HEK293T (cell line): ENCODE data around the gene ZFP62.

Experiments used
- CTCF ChIA-PET: fragments of 350-600 bp; formaldehyde crosslinking; extraction: SDS; loops from one replicate; lab custom pipeline; 2021; ENCODE audit warnings: antibody characterized with exemption, inconsistent platforms; lab: Yijun Ruan, JAX
- POLR2A ChIA-PET: fragments of 350-600 bp; formaldehyde crosslinking; extraction: SDS; loops from one replicate; lab custom pipeline; 2020; ENCODE audit warnings: antibody characterized with exemption, inconsistent platforms; lab: Yijun Ruan, JAX
- DNase-seq: peaks from one replicate; pipeline ENCODE4 v3.0.0; 2012; ENCODE audit warnings: mixed read lengths; ENCODE audit errors: extremely low spot score
- ARNT ChIP-seq: fragments of 450-650 bp; IDR thresholded peaks from 2 replicates; pipeline ENCODE4 v1.6.1; 2017; ENCODE audit warnings: mild to moderate bottlenecking
- BHLHE40 ChIP-seq: fragments of 450-650 bp; IDR thresholded peaks from 2 replicates; pipeline ENCODE4 v1.6.1; 2016; ENCODE audit warnings: mild to moderate bottlenecking, moderate library complexity, borderline replicate concordance
- CTBP1 ChIP-seq: fragments of 450-650 bp; IDR thresholded peaks from 2 replicates; pipeline ENCODE4 v1.6.1; 2016; ENCODE audit warnings: borderline replicate concordance
- ELF4 ChIP-seq: fragments of 450-650 bp; IDR thresholded peaks from 2 replicates; pipeline ENCODE4 v1.6.1; 2017; ENCODE audit warnings: antibody characterized with exemption
- FOXA1 ChIP-seq: fragments of 450-650 bp; IDR thresholded peaks from 2 replicates; pipeline ENCODE4 v1.6.1; 2016; ENCODE audit warnings: mild to moderate bottlenecking
- FOXK2 ChIP-seq: fragments of 450-650 bp; IDR thresholded peaks from 2 replicates; pipeline ENCODE4 v1.6.1; 2016; ENCODE audit warnings: mild to moderate bottlenecking
- FOXM1 ChIP-seq: fragments of 450-650 bp; IDR thresholded peaks from 2 replicates; pipeline ENCODE4 v1.6.1; 2017; ENCODE audit warnings: mild to moderate bottlenecking, borderline replicate concordance
- HDGF ChIP-seq: fragments of 450-650 bp; IDR thresholded peaks from 2 replicates; pipeline ENCODE4 v1.6.1; 2017; ENCODE audit warnings: antibody characterized with exemption, borderline replicate concordance
- L3MBTL2 ChIP-seq: fragments of 450-650 bp; conservative IDR thresholded peaks from 2 replicates; pipeline ENCODE4 v1.6.1; 2016; ENCODE audit warnings: mild to moderate bottlenecking
- LEF1 ChIP-seq: fragments of 450-650 bp; IDR thresholded peaks from 2 replicates; pipeline ENCODE4 v1.6.1; 2017; ENCODE audit warnings: mild to moderate bottlenecking, borderline replicate concordance
- NFRKB ChIP-seq: fragments of 450-650 bp; IDR thresholded peaks from 2 replicates; pipeline ENCODE4 v1.6.1; 2016; ENCODE audit warnings: mild to moderate bottlenecking, moderate library complexity
- SP1 ChIP-seq: fragments of 450-650 bp; IDR thresholded peaks from 2 replicates; pipeline ENCODE4 v1.6.1; 2017
- SUZ12 ChIP-seq: fragments of 450-650 bp; IDR thresholded peaks from 2 replicates; pipeline ENCODE4 v1.6.1; 2016; ENCODE audit warnings: mild to moderate bottlenecking
- TARDBP ChIP-seq: fragments of 450-650 bp; IDR thresholded peaks from 2 replicates; pipeline ENCODE4 v1.6.1; 2016
- ZNF384 ChIP-seq: fragments of 450-650 bp; IDR thresholded peaks from 2 replicates; pipeline ENCODE4 v1.6.1; 2016
- TF ChIP-seq, protein P1 (sequence below): fragments of 450-650 bp; IDR thresholded peaks from 2 replicates; pipeline ENCODE4 v1.6.1; 2016

The ZFP62 gene

DNA sequence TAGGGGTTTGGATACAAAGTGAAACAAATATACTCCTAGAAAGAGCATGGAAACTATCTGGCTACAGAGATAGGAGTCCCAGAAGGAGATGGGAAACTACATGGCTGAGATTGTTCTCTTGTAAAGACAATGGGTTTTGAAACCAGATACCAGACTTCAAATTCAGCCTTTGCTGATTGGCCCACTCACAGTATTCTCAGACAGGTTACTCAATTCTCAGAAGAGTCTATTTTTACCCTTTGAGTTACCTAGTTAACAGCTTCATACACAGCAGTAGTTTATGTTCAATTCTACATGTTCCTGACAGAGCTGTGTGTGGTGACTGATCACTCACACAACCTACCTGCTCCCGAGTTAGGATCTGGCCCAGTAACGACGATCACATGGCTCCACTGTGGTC, 14.1 kb downstream of the ZFP62 start:
- DNase-seq, result no peak
- TF ChIP-seq BHLHE40, result no peak
- TF ChIP-seq NFRKB, result no peak
- no peak for TF ChIP-seq ZNF384
- TF ChIP-seq LEF1, result no peak
- no peak for TF ChIP-seq SUZ12
- TF ChIP-seq L3MBTL2, result no peak
- TF ChIP-seq FOXA1, result no peak
- TF ChIP-seq CTBP1, result no peak
- TF ChIP-seq HDGF, result no peak
- no peak for TF ChIP-seq ARNT
- TF ChIP-seq FOXM1, result no peak
- TF ChIP-seq SP1, result no peak
- no peak for TF ChIP-seq TARDBP
- TF ChIP-seq, protein P1, sequence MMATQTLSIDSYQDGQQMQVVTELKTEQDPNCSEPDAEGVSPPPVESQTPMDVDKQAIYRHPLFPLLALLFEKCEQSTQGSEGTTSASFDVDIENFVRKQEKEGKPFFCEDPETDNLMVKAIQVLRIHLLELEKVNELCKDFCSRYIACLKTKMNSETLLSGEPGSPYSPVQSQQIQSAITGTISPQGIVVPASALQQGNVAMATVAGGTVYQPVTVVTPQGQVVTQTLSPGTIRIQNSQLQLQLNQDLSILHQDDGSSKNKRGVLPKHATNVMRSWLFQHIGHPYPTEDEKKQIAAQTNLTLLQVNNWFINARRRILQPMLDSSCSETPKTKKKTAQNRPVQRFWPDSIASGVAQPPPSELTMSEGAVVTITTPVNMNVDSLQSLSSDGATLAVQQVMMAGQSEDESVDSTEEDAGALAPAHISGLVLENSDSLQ, result no peak
- TF ChIP-seq ELF4, result no peak
- no peak for TF ChIP-seq FOXK2
- CTCF ChIA-PET, result no interaction called here
- POLR2A ChIA-PET, result interaction anchor here (1.0 kb wide), 1 partner anchor 36 kb away, joined by 3 read pairs; no protein-coding TSS in a partner anchor

DNA sequence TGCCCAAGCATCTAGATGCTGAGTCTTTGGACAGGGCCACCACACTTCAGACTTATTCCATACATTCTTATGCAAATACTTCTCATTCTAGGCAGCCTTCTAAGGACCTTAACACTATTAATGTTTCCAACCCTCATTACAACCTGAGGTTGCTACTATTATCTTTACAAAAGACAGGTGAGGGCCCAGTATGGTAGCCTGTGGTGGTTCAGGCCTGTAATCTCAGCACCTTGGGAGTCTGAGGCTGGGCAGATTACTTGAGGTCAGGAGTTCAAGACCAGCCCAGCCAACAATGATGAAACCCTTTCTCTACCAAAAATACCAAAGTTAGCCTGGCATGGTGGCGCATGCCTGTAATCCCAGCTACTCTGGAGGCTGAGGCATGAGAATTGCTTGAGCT, 16.2 kb downstream of the ZFP62 start:
- ChIA-PET CTCF (interaction anchor here (0.7 kb wide), 1 partner anchor 18 kb away, joined by 6 read pairs; no protein-coding TSS in a partner anchor), POLR2A (no interaction called here)
- TF ChIP-seq FOXA1, result no peak
- no peak for TF ChIP-seq SUZ12
- TF ChIP-seq NFRKB, result no peak
- TF ChIP-seq ELF4, result no peak
- TF ChIP-seq BHLHE40, result no peak
- TF ChIP-seq TARDBP, result no peak
- TF ChIP-seq, protein P1, result no peak
- no peak for TF ChIP-seq ZNF384
- TF ChIP-seq FOXM1, result no peak
- no peak for TF ChIP-seq ARNT
- TF ChIP-seq L3MBTL2, result no peak
- TF ChIP-seq HDGF, result no peak
- no peak for TF ChIP-seq LEF1
- TF ChIP-seq SP1, result no peak
- no peak for TF ChIP-seq CTBP1
- no peak for DNase-seq

DNA sequence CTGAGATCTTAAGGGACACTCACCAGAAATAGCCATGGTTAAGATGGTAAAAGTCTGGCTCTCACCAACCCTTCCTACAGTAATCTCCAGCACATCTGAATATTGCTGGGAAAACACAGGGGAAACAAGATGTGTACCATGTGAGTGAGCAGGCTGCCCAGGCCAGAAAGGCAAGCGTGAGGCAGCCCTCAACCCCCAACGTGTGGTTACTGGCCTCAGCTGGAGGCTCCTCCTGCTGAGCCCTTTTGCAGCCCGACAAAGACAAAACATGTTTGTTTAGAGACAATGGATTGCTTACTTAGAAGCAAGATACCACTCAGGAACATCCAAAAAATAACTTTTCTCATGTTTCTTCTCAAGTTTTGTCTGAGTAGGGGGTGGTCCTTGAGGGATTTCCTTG, 16.6 kb downstream of the ZFP62 start:
- ChIA-PET CTCF (interaction anchor here (0.7 kb wide), 1 partner anchor 19 kb away, joined by 6 read pairs; no protein-coding TSS in a partner anchor), POLR2A (no interaction called here)
- no peak for TF ChIP-seq CTBP1
- TF ChIP-seq HDGF, result no peak
- no peak for TF ChIP-seq SP1
- TF ChIP-seq ELF4, result no peak
- TF ChIP-seq, protein P1, result no peak
- no peak for TF ChIP-seq BHLHE40
- no peak for TF ChIP-seq LEF1
- no peak for TF ChIP-seq FOXA1
- TF ChIP-seq FOXM1, result no peak
- TF ChIP-seq TARDBP, result no peak
- no peak for TF ChIP-seq NFRKB
- DNase-seq, result no peak

DNA sequence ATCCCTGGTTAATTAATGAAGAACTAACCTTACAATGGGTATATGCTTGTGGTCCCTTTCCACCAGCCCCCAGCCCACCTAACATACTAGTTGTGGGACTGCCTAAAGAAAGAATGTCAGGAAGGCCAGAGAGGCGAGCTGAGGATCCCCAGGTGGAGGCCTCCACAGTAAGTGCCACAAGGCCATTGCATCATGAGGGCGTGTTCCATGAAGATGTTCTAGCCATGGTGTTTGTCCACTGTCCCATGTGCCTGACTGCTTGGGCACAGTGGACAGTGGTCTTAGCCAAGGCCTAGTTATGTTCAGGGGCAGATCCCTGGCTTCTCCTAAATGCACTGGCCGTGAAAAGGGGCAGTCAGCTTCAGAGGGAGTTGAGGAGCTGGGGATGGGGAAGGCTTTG, 21.1 kb downstream of the ZFP62 start:
- POLR2A ChIA-PET, result no interaction called here
- TF ChIP-seq, protein P1, result no peak
- TF ChIP-seq NFRKB, result no peak
- no peak for TF ChIP-seq BHLHE40
- no peak for TF ChIP-seq SUZ12
- no peak for TF ChIP-seq ZNF384
- TF ChIP-seq HDGF, result no peak
- TF ChIP-seq ARNT, result no peak
- no peak for TF ChIP-seq FOXM1
- TF ChIP-seq SP1, result no peak
- no peak for TF ChIP-seq FOXA1
- no peak for TF ChIP-seq FOXK2
- no peak for TF ChIP-seq CTBP1
- no peak for TF ChIP-seq L3MBTL2
- no peak for TF ChIP-seq ELF4
- CTCF ChIA-PET, result no interaction called here
- DNase-seq, result no peak

DNA sequence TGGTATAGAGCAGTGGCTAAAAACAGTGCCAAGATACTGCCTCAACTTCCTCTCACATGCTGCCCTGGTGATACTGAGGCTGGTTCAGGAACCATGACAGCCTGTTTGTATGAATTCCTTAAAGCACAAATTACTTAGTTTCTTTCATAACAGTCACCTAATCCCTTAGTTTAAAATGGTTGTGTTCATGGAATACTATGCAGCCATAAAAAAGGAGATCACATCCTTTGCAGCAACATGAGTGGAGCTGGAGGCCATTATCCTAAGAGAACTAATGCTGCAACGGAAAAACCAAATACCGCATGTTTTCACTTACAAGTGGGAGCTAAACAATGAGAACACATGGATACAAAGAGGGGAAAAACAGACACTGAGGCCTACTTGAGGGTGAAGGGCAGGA, 21.8 kb downstream of the ZFP62 start:
- no peak for DNase-seq
- ChIA-PET CTCF (no interaction called here), POLR2A (no interaction called here)
- TF ChIP-seq, protein P1, result no peak
- TF ChIP-seq FOXM1 (no peak), SP1 (no peak), LEF1 (no peak), FOXA1 (no peak), HDGF (no peak), TARDBP (no peak), NFRKB (no peak), FOXK2 (no peak), L3MBTL2 (no peak), BHLHE40 (no peak), ZNF384 (no peak), CTBP1 (no peak), ELF4 (no peak), ARNT (no peak), SUZ12 (no peak)
